GM19467 (cell line): ENCODE results near the gene EFNA2.
"Not testable (repeated sequence)": the region's sequence is repeated elsewhere in the genome, so short reads cannot be mapped to it uniquely, and the experiment has no call there.

Source experiments
- ATAC-seq: cut with Tn5 transposase; IDR thresholded peaks from one replicate; pipeline ENCODE4 v1.9.1; 2021; ENCODE audit warnings: mild to moderate bottlenecking, moderate library complexity; ENCODE audit not compliant: unreplicated experiment

The EFNA2 gene

DNA sequence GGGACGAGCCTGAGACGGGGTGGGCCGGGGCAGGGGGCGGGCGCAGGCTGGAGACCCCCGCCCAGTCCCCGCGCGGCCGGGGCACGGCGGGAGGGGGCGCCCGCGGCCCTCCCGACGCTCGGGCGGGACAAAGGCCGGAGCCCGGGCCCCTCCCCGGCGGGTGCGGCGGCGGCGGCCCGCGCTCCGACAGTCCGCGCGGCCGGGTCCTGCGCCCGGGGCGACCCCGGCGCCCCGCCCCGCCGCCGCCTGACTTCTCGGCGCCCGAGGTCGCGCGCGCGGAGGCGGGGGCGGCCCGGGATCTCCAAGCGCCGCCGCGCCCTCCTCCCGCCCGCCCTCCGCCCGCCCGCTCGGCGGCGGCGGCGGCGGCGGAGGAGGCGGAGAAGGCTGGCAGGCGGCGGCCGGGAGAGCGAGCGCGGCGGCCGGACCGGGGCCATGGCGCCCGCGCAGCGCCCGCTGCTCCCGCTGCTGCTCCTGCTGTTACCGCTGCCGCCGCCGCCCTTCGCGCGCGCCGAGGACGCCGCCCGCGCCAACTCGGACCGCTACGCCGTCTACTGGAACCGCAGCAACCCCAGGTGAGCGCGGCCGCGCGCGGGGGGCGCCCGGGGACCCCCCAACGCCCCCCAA, at the start of gene EFNA2:
Gene EFNA2 (plus strand): TSS at position 137 of the 624 bp plus-strand sequence. CDS start 296 bp downstream, at position 433.
- no peak for ATAC-seq

DNA sequence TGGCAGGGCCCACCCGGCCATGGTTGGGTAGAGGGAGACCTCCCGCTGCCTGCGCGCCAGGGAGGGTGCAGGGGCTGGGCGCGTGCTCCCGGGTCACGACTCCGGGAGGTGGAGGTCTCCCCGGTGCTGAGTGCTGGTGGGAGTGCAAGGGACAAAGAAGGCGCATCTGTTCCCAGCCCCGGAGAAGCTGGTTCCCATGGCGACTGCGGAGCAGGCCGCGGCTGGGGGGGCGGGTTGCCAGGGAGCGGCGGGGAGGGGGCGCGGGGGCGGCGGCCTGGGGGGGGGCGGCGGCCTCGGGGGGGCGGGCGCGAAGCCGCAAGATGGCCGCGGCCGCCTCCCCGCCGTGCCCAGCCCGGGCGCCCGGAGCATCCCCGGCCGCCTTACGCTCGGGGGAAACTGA, 49.1 kb upstream of the EFNA2 start:
- ATAC-seq: no peak

DNA sequence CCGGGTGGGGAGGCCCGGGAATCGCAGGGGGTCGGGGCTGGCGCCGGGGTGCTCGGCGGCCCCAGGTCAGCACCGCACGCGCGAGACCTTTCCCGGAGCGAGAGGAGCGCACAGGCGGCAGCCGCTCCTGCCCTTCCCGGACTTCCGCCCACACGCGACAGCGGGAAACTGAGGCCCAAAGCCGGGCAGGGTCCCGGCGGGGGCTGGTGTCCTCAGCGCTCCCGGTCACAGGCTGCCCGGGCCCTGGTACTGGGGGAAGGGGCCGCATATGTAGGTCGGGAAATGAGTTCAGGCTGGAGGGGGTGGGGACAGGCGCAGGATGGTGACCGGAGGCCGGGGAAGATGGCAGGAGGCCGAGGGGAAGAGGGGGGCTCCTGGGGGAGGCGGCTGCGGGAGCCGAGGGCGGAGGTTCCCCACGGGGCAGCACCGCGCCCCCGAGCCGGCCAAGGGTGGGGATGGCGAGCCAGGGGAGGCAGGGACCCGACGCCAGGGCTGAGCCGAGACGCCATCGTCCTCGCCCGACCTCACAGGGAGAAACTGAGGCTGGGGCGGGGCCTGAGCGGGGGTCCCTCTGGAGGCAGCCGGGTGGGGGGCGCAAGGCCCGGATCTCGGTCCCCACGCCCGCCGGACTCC, 48.5 kb upstream of the EFNA2 start:
- ATAC-seq: no peak

DNA sequence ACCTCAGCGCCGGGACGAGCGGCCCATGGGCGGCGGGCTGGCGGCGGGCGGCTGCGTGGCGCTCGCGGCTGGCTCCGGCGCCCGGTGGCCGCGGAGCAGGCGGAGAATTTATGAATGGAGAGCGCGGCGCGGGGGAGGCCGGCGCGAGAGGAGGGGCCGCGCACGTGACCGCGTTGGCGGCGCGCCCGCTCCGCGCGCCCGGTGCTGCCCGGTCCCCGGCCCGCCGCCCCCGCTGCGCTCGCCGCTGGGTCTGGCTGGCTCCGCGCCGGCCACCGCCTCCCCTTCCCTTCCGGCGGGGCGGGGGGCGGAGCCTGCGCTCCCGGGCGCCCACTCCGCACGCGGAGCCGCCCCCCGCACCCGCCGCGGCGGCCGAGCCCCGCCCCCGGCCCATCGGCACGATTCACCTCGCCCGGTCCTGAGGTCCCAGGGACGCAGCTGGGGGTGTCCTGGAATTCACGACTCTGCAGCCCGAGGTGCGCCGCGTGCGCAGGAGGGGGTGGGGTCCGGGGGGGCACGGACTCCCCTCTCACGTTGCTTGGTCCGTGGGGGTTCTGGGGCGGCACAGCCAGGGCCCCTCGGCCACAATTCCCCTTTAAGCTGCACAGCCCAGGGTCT, 47.8 kb upstream of the EFNA2 start, which contains the start of gene CBARP:
Gene CBARP (minus strand): TSS at position 252 of the 615 bp plus-strand sequence. CDS start 1,905 bp downstream, outside the sequence.
- ATAC-seq: no peak

DNA sequence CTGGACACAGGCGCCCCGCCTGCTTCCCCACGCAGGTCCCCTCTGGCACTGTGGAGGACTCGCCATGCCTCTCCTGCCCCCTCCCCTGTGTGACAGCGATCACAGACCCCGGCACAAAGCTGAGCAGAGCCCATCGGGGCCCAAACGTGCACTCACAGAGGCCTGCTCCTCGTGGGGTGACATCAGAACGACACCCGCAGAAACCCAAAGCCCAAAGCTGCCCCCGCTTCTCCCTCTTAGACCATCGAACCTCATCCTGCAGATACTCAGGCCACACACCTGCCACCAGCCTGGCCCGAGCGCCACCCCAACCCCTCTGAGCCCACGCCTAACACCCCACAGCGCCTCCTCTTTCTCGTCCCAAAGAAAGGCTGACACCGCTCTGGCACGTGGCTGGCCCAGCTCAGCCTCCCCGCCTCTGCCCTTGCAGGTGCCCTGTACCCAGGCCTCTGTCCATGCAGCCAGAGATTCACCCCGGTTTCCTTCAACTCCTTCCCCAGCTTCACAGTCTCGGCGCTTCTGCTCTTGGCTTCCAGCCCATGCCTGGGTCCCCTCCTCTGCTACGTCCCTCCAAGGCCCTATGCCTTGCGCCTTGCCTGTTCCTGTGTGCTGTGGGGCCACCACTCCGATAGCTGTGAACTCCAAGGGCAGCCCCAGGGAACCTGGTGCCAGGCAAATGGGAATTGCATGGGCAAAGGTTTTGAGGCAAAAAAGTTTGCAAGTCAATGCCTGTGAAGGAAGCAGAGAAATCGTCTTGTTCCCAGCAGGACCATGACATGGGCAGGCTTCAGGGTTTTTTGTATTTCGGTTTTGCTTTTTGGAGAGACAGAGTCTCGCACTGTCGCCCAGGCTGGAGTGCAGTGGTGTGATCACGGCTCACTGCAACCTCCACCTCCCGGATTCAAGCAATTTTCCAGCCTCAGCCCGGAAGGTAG, 47.0 kb upstream of the EFNA2 start:
- ATAC-seq: no peak

DNA sequence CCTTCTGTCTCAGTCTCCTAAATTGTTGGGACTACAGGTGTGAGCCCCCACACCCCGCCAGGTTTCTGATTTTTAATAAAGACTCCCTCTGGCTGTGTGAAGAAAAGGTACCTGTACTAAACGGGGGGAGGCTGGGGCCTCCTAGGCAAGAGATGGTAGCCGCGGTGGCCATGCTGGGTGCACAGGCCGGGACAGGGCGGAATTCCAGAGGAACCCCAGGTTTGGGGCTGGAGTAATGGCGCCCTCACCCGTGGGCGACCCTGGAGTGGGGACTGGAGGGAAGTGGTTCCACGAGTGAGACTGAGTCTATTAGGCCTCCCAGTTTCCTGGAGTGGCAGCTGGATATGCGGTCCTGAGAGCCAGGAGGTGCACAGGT, 46.3 kb upstream of the EFNA2 start:
- no peak for ATAC-seq

DNA sequence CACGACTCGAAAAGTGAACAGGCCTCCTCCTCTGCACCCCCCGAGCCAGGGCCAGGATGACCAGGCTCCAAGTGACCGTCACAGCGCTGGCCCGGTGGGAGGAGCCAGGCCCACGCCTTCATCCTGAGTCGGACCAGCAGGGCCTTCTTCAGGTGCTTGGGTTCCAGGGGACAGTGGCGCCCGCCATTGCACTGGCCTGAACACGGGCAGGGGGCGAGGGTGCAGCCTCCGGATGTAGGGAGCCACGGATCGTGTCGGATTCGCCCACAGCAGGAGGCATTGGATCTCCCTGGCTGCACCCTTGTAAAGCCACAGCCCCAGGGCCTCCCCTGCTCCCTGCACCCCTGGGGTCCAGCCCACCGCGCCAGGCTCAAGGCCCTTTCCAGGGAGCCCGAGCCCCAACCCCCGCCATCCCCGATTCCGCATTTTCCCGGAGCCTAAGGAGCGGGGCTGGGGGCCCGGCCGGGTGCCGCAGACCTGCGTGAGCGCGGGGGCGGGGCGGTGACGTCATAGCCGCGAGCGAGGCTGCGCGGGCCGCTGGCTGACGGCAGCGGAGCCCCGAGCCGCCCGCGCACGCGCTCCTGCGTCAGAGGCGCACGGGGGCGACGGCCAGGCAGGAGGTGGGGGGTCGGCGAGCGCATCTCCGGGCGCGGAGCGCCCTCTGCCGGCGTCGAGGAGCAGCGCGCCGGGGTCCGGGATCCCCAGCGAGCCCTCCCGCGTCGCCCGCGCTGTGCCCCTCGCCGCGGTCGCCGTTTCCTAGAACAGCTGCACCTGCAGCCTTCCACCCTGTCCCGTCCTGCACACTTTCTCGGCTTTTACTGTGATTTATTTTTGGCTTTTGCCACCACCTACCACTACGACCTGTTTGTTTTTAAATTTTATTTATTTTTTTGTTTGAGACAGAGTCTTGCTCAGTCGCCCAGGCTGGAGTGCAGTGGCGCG, 45.6 kb upstream of the EFNA2 start:
- ATAC-seq: peak; percentile 26

DNA sequence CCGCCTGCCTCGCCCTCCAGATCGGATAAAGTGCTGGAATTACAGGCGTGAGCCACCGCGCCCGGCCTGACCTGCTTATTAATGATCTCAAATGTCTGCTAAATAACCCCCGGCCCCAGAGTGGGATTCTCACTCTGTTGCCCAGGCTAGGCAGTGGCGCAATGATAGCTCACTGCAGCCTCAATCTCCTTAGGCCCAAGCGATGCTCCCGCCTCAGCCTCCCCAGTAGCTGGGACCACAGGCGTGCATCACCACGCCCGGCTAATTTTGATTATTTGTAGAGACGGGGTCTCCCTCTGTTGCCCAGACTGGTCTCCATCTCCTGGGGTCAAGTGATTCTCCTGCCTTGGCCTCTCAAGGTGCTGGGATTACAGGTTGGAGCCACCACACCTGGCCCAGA, 44.7 kb upstream of the EFNA2 start:
- ATAC-seq: no peak

DNA sequence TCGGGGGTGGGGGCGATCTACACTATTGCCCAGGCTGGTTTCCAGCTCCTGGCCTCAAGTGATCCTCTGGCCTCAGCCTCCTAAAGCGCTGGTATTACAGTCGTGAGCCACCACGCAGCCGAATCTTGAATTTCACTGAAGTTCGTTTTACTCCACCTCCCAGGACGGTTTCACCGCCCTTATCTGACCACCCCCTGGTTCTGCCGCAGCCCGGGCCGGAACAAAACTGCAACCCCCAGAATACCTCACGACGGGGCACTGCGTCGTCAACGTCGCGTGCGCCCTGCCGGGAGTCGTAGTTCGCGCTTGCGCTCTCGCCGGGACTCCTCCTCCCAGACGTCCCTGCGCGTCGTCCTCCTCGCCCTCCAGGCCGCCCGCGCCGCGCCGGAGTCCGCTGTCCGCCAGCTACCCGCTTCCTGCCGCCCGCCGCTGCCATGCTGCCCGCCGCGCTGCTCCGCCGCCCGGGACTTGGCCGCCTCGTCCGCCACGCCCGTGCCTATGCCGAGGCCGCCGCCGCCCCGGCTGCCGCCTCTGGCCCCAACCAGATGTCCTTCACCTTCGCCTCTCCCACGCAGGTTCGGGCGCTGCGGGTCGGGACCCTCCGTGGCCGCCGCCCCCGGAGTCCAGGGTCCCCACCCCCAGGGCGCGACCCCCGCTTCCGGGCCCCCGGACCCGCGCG, 44.1 kb upstream of the EFNA2 start, which contains the start of gene ATP5F1D:
Gene ATP5F1D (plus strand): TSS at position 335 of the 679 bp plus-strand sequence. CDS start 100 bp downstream, at position 435.
- peak; percentile 56 for ATAC-seq

DNA sequence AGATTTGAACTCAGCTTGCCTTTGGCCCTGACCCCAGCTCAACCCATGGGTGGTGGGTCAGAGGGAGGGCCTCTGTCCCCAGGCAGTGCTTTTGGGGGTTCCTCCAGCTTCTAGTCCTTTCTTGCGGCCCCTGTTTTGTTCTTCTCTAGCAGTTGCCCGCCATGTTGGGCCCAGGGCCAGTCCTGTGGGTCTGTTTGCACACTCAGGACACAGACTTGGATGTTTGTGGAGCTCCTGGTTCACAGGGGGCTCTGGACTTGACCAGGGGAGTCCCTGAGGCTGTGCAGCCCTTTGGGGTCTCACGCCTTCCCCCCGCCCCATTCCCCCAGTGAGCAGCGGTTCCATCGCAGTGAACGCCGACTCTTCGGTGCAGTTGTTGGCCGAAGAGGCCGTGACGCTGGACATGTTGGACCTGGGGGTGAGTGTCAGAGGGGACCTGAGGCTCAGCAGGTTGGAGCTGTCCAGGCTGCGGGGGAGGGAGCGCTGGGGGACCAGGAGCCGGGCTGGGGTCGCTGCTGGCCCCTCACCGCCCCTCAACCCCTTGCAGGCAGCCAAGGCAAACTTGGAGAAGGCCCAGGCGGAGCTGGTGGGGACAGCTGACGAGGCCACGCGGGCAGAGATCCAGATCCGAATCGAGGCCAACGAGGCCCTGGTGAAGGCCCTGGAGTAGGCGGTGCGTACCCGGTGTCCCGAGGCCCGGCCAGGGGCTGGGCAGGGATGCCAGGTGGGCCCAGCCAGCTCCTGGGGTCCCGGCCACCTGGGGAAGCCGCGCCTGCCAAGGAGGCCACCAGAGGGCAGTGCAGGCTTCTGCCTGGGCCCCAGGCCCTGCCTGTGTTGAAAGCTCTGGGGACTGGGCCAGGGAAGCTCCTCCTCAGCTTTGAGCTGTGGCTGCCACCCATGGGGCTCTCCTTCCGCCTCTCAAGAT, 41.6 kb upstream of the EFNA2 start:
- ATAC-seq: no peak

DNA sequence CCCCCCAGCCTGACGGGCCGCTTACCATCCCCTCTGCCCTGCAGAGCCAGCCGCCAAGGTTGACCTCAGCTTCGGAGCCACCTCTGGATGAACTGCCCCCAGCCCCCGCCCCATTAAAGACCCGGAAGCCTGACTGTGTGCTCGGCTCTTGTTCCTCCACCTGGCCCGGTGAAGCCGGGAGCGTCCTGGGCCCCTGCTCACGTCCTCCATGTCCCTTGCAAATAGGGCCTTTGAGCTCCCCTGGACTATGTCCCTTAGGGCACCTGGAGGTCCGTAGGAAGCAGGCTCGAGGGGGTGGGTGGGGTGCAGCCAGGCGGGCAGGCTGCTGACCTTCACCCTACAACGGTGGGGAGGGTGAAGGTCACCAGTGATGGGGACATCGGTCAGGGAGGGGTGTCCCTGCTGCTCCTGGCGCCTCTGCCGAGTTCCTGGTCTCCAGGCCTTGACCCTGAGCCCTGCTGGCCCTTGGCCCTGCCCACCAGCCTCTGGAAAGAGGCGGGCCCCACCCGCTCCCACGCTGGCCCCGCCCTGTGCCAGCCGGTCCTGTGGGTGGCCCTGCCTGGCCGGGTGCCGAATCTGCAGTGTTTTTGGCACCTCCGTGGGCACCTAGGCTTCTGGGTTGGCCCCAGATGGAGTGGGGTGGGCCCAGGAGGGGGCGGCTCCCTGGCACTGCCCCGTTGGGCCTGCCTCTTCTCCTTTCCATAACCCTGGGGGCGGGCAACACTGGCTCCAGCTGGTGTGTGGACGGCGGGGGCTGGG, 40.8 kb upstream of the EFNA2 start:
- ATAC-seq: no peak

DNA sequence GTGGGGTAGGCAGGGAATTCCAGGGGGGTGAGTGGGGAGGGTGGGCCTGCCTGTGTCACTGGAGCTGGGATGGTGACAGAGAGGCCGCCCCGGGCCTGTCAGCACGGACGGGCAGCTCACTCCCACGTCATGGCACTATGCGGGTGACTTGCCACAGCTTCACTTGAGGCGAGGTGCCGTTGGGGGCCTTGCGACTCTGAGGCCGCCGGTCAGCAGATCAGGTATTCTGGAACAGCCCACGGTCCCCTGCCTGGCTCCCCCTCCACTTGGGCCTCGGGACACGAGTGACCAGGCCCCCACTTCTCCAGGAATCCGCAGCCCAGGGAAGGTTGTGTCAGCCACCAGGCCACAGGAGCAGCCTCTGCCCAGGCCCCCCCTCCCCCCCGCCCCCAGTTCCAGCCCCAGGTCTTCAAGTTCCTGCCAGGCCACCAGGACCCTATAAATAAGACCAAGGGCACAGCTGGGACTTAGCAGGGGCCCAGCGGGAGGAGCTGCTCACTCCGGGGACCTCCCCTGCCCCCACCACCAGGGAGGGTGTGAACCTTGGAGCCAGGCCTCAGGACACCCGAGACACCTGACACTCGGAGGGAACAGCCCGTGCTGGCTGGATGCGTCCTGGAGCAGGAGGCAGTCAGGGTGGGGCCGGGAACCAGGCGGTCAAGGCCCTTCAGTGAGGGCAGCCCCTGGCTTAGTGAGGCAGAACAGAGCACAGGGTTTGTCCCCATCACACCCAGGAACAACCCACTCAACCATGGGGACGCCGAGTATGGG, 40.0 kb upstream of the EFNA2 start:
- no peak for ATAC-seq

DNA sequence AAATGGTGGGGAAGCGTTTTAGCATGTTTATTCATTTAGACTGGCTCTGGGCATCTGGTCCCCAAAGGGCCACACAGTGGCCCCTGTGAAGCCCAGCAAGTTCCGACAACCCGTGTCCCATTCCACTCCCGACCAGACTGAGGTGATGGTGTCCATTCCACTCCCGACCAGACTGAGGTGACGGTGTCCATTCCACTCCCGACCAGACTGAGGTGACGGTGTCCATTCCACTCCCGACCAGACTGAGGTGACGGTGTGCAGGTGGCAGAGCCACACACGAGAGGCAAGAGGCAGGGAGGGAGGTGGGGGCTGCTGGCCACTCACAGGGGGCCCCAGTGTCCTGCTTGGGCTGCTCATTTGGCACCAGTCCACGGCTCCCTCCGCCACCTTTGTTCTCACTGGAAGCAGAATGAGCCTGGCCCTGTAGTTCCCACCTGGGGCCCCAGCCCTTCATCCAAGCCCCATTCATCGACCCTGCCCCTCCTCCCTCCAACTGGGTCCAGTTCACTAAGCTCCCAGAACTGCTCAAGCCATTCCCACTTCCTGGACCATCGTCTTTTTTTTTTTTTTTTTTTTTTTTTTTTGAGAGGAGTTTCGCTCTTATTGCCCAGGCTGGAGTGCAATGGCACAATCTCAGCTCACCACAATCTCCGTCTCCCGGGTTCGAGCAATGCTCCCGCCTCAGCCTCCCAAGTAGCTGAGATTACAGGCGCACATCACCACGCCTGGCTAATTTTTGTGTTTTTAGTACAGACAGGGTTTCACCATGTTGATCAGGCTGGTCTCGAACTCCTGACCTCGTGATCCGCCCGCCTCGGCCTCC, 39.2 kb upstream of the EFNA2 start:
- not testable (repeated sequence) for ATAC-seq

DNA sequence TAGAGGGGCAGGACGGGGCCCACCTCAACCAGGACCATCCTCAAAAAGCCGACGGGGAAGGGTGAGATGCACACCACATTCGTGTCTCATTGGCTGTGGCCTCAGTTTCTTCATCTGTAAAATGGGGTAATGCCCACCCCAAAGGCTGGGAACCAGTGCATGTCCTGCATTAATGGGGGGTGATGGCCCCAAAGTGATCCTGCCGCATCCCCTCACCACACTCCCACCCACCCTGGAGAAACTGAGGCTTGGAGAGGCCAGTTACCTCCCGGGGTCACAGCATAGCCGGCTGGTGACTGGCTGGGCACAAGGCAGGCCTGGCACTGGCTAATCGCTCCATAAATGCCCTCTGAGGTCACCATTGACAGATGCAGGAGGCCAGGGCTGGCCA, 37.9 kb upstream of the EFNA2 start:
- no peak for ATAC-seq

DNA sequence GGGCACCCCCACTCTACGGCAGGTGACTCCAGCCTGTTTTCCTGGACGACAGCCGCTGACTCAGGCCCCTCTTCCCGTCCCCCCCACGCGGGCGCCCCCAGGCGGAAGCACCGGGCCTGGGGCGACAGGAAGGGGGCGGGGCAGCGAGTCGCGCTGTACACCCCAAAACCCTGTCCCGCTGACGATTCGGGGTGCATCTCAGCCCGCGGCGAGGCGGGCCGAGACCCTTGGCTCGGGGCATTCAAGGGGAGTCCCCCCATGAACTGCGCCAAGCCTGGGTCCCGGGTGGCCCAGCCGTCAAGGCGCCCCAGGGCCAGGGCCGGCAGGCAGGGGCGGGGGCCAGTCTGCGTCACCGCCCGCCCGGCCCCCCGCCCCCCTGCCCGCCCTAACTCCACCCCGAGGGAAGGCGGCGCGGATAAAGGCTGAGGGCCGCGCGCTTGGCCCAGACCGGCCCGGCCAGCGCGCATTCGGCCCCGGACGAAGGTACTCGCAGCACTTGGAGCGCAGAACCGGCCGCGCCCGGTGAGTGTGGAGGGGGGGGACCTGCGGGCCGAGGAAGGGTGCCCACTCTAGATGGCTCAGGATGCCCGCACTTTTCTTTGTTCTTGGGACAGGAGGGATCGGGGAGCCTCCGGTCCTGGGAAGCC, 37.4 kb upstream of the EFNA2 start, which contains the start of gene MIDN:
Gene MIDN (plus strand): TSS at position 445 of the 647 bp plus-strand sequence. CDS start 1,714 bp downstream, outside the sequence.
- ATAC-seq: peak; percentile 20
